C4-2B (cell line): ENCODE results near the gene PTPN18.

ENCODE experiments used
- ZFX ChIP-seq: fragments of 450-650 bp; IDR thresholded peaks from 2 replicates; pipeline ENCODE4 v1.6.1; 2017
- TF ChIP-seq, protein P1 (sequence below): fragments of 450-650 bp; conservative IDR thresholded peaks from 2 replicates; pipeline ENCODE4 v1.5.1; 2017; ENCODE audit warnings: mild to moderate bottlenecking

DNA sequence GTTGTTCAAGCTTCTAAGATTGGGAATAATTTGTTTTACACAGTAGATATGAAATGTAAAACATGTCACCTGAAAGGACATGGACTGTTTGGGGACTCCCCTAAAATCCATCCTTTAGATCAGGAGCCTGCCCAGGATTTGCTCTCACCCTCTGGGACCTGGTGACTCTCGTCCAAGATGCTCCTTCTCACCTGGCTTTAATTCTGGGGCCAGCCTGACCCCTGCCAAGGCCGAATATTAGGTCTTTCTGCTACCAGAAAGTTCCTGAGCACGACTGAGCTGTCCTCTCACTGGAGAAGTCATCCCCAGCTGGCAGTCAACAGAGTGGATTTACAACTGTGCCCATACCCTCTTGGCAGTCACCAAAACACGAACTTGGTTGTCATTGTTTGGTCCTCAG lies 25.3 kb downstream of the PTPN18 start:
- TF ChIP-seq, protein P1, sequence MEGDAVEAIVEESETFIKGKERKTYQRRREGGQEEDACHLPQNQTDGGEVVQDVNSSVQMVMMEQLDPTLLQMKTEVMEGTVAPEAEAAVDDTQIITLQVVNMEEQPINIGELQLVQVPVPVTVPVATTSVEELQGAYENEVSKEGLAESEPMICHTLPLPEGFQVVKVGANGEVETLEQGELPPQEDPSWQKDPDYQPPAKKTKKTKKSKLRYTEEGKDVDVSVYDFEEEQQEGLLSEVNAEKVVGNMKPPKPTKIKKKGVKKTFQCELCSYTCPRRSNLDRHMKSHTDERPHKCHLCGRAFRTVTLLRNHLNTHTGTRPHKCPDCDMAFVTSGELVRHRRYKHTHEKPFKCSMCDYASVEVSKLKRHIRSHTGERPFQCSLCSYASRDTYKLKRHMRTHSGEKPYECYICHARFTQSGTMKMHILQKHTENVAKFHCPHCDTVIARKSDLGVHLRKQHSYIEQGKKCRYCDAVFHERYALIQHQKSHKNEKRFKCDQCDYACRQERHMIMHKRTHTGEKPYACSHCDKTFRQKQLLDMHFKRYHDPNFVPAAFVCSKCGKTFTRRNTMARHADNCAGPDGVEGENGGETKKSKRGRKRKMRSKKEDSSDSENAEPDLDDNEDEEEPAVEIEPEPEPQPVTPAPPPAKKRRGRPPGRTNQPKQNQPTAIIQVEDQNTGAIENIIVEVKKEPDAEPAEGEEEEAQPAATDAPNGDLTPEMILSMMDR: no peak
- TF ChIP-seq ZFX: no peak
